Fibroblast of skin of back (primary cell): ENCODE results near the gene KIAA1671.
"Not testable (repeated sequence)": the region's sequence is repeated elsewhere in the genome, so short reads cannot be mapped to it uniquely, and the experiment has no call there.

ENCODE experiments used
- DNase-seq: peaks from one replicate; pipeline ENCODE4 v3.0.0-alpha.2; 2013

Gene KIAA1671

GRCh38 chr22:25205847-25206246 lies 253.3 kb downstream of the KIAA1671 start:
- no peak for DNase-seq

DNA sequence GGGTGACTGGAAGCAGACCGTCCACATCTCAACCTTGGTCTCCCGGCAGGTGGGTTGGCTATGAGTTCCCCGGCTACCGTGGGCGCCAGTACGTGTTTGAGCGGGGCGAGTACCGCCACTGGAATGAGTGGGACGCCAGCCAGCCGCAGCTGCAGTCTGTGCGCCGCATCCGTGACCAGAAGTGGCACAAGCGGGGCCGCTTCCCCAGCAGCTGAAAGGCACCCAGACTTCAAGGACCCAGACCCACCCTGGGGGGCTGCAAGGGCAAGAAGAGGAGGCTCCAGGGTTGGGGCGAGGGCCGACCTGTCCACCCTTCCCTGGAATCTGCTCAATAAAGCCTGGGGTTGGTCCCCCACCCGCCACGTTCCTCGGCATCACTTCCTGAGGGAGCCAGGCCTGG lies 254.5 kb downstream of the KIAA1671 start:
- no peak for DNase-seq

DNA sequence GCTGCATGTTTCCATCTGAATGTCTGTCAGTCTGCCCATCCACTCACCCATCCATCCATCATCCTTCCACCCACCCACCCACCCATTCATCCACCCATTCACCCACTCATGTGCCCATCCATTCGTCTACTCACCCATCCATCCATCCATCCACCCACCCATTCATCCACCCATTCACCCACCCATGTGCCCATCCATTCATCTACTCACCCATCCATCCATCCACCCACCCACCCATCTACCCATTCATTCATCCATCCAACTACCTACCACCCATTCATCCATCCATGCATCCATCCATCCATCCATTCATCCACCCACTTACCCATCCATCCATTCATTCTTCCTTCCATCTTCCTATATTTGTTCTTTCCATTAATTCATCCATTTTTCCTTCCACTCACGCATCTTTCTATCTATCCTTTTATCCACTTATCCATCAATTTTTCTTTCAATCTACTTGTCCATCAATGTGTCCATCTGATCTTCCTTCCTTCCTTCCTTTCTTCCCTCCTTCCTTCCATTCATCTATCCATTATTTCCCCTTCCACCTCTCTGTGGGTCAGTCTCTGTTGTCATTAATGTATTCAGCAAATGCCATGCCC lies 255.1 kb downstream of the KIAA1671 start:
- no peak for DNase-seq

DNA sequence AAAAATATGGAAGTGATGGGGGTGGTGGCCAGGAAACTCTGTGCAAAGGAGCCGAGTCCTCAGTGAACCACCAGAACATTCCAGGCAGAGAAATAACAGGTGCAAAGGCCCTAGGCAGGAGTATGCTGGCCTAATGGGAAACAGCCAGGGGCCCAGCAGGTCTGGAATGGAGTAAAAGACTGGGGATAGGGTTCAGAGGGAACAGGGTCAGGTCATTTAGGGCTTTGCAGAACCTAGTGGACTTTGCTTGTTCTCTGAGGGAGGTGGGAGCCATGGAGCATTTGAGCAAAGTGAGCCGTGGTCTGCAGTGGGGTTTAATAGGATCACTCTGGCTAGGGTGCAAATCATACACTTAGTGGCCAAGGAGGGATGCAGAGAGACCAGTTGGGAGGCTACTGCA lies 255.8 kb downstream of the KIAA1671 start:
- no peak for DNase-seq

DNA sequence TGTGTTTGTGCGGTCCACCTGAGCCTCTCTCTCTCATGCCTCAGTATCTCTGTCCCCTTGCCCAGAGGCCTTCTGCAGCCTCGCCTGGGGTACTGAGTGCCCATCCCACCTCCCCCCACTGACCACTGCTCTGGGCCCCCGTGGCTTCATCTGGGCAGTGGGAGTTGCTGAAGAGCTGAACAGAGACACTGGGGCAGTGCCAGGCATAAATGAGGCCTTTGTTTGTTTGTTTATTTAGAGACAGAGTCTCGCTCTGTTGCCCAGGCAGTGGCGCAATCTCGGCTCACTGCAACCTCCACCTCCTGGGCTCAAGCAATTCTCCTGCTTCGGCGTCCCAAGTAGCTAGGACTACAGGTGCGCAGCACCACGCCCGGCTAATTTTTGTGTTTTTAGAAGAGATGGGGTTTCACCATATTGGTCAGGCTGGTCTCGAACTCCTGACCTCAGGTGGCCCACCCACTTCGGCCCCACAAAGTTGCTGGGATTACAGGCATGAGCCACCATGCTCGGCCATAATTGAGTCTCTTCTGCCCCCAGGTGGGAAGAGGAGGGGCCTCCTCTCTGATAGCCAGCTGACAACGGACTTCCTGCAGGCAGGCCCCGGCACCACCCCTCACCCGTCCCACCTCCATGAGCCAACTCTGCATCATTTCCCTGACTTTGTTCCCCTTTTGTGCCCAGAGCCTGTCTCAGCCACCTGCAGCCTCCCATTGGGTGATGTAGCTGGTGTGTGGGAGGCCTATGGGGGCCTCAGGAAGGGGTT lies 256.4 kb downstream of the KIAA1671 start:
- DNase-seq = no peak

DNA sequence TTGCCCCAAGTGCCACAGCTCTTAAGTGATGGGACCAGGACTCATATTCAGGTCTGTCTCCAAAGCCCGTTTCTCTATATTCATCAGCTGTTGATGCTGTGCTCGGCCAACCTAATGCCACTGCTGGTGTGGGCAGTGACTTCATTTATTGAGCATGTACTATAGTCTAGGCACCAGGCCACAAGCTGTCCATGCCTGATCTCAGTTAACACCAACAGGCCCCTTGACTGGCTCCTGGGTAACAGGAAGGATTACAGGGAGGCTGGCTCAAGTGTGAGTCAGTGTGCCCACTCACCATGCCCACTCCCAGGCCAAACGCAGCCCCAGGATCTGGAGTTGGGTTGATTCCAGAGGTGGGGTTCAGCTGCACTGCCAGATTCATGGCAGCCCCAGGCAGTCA lies 258.3 kb downstream of the KIAA1671 start:
- DNase-seq = no peak

- DNase-seq = no peak
These were observed 259.8 kb downstream of the KIAA1671 start for GRCh38 chr22:25212337-25212736.

DNA sequence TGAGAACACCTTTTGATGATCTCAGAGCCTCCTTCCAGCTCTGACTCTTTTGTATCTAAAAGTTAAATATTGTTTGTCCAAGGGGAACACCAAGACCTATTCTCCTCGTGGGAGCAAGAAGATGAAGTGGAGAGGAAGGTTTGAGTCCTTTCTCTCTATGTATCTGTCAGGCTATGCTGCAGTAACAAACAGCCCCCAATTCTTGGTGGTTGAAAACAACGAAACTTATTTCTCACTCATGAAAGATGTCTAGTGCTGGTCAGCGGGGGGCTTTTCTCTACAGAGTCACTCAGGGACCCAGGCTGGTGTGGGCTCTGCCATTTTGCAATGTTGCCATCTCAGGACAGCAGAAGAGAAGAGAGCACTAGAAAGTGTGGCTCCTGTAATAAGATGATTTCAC lies 260.7 kb downstream of the KIAA1671 start:
- DNase-seq = no peak

DNA sequence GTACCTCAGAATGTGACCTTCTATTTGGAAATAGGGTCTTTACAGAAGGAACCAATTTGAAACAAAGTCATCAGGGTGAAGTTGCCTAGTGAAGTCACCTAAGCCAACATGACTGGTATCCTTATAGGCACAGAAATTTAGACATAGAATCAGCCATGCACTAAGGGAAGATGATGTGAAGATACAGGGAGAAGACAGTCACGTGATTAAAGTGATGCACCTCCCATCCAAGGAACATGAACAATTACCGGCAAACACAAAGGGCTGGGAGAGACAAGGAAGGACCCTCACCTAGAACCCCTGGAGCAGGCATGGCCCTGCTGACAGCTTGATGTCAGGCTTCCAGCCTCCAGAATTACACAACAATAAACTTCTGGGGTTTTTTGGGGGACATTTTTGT lies 263.7 kb downstream of the KIAA1671 start:
- no peak for DNase-seq

DNA sequence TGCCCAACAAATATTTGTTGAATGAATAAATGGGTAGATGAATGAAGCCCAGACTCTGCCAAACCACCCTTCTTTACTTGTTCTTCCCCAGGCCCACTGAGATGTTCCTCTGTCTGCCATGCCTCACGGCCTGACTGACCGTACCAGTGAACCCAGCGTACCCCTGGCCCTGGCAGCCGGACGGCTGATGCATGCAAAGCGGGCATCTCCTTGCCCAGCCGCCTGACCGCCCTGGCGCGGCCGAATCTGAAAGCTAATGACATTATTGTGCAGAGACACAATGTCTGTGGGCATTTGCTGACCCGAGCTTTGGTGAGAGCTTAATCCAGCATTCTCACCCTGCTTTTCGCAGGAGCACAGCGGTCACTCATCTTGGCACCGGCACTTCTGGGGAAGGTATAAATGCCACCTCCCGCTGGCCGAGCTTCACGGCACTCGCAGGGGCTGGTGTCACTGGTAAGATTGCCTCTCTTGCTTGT lies 266.7 kb downstream of the KIAA1671 start, which contains the start of gene CRYBB2:
Gene CRYBB2, plus strand, starts transcription at position 429 of the 479 bp plus-strand sequence. CDS start 1,791 bp downstream, outside the sequence.
- no peak for DNase-seq

DNA sequence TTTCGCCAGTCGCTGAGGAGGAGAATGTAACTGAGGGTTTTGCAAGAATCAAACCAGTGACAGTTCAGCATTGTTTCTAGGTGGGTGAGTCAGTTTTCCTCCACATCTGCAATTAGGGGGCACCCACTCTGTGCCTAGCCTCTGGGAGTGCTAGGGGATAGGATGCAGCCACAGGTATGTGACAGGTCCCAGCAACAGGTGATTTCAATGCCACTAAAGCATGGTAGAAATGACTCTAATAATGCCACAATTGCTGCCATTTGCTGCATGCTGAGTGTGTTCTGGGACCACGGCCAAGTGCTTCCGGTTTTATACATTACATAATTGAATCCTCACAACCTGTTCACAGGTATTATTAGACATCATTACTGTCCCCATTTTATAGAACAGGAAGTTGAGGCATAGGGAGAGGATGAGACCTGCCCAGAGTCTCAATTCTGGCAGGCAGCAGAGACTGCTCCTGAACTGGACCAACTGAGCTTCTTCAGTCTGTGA lies 267.5 kb downstream of the KIAA1671 start:
- DNase-seq = no peak

DNA sequence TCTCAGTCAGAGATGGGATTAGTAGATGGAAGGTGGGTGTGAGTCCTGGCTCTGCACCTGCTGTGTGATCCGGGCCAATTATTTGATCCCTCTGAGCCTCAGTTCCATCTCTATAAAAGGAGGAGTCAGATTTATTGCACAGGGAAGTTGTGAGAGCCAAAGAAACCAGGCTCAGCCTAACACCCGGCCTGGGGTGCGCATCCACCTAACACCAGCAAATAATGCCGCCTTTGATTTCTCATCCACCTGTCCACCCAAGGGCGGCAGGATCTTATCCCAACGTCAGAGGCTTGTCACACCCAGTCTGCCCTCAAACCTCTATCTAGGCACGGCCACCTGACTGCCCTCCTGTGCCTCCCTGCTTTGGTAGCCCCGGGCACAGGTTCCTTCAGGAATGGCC lies 269.3 kb downstream of the KIAA1671 start:
- DNase-seq = no peak

DNA sequence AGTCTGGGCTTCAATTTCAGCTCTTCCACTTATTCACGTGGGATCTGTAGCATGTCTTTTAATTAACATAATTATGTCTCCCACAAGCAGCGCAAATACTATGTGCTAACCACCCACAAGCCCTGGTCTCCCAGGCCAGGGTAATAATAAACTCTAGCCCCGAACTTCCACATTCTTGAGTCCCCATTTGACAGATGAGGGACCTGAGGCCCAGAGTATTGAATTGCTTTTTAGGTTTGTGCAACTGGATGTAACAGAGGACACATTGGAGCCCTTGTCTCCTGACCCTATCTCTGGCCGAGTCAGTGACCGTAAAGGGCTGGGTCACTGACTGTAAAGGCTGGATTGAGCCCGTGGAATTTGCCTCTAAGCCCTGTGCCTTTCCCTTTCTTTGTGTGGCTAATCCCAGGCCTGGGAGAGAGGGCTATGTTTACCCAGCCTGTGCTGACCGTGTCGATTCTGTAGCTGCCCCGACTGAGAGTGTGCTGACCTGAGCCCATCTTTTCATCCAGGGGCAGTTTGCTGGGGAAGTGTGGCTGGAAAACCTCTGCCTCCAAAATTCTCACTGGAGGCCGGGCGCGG lies 270.8 kb downstream of the KIAA1671 start:
- no peak for DNase-seq

DNA sequence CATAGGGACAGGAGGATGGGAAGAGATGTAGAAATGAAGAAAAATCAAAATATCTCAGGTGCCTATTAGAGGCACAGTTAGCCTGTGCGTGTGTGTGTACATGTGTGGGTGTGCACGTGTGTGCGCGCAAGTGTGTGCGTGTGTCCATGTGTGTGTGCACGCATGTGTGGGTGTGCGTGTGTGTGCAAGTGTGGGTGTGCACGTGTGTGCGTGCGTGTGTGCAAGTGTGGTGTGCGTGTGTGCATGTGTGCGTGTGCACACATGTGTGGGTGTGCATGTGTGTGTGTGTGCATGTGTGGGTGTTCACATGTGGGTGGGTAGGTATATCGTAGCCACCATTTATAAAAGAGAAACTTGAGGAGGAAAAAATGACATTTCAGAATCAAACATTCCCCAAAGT lies 276.3 kb downstream of the KIAA1671 start:
- no peak for DNase-seq

- DNase-seq = not testable (repeated sequence)
These were observed 278.2 kb downstream of the KIAA1671 start for GRCh38 chr22:25230760-25231159.

- DNase-seq = no peak
These were observed 279.8 kb downstream of the KIAA1671 start for GRCh38 chr22:25232301-25232700.

- not testable (repeated sequence) for DNase-seq
These were observed 281.2 kb downstream of the KIAA1671 start for GRCh38 chr22:25233706-25234105.

DNA sequence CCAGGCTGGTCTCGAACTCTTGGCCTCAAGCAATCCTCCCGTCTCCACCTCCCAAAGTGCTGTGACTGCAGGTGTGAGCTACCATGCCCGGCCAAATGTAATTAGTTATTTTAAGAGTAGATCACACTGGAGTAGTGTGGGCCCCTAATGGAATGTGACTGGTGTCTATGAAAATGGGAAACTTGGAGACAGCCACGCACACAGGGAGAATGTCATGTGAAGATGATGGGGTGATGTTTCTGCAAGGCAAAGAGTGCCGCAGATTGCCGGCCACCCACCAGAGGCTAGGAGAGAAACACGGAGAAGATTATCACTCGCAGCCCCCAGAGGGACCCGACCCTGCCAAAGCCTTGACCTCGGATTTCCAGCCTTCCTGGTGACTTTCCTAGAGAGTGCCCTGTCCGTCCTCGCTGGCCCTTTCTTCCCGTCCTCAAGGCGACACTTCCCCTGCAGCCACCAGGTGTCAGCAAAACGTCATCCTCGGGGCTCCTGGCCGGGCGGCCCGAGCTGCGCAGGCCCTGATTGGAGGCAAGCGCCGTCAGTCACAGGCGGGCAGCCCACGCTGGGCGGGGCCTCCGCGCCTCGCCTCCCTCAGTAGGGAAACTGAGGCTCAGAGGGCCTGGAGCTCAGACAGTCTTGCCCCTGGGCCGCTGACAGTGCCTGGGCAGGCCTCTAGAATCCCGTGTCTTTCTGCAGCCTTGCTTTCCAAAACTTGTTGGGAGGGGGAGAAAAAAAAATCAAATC lies 283.2 kb downstream of the KIAA1671 start:
- DNase-seq = peak; percentile 71

- no peak for DNase-seq
These were observed 283.9 kb downstream of the KIAA1671 start for GRCh38 chr22:25236417-25236816.

- no peak for DNase-seq
These were observed 285.0 kb downstream of the KIAA1671 start for GRCh38 chr22:25237503-25237902.

- DNase-seq = not testable (repeated sequence)
These were observed 285.5 kb downstream of the KIAA1671 start for GRCh38 chr22:25238058-25238457.
